K562 (cell line): Measurements from ENCODE around the gene APOM. TPM values are rescaled to one million over a fixed set of nuclear protein-coding genes. Genes with fewer than 3 reads are reported as not detected.

Experiments used
- ARID2 ChIP-seq: fragments of 450-650 bp; IDR thresholded peaks from 2 replicates; pipeline ENCODE4 v1.6.1; 2017; ENCODE audit warnings: antibody characterized with exemption, mild to moderate bottlenecking
- ATF7 ChIP-seq: fragments of 450-650 bp; IDR thresholded peaks from 2 replicates; pipeline ENCODE4 v1.7.1; 2014; ENCODE audit warnings: mild to moderate bottlenecking, moderate library complexity
- BDP1 ChIP-seq: IDR thresholded peaks from 3 replicates; pipeline ENCODE4 v1.6.1; 2011; ENCODE audit not compliant: insufficient read length, insufficient read depth
- BHLHE40 ChIP-seq: IDR thresholded peaks from 2 replicates; pipeline ENCODE4 v1.6.1; 2011; ENCODE audit warnings: low read length, improper control_type of control experiment
- BRD9 ChIP-seq: fragments of 450-650 bp; IDR thresholded peaks from 2 replicates; pipeline ENCODE4 v1.6.1; 2018; ENCODE audit warnings: low read depth; ENCODE audit not compliant: partially characterized antibody
- CHD4 ChIP-seq: fragments of 200-600 bp; sonication (generic); IDR thresholded peaks from 3 replicates; pipeline ENCODE4 v1.6.1; 2012; ENCODE audit warnings: low read depth, mild to moderate bottlenecking, mixed read lengths, low read length, inconsistent platforms; ENCODE audit not compliant: insufficient read depth, insufficient replicate concordance, poor library complexity, severe bottlenecking
- EZH2 ChIP-seq: IDR thresholded peaks from 2 replicates; pipeline ENCODE4 v1.6.1; 2012; ENCODE audit warnings: low read depth, mild to moderate bottlenecking, inconsistent platforms, low read length, borderline replicate concordance
- FOXO4 ChIP-seq: fragments of 450-650 bp; formaldehyde crosslinking; IDR thresholded peaks from 2 replicates; pipeline ENCODE4 v1.4.0; 2020; ENCODE audit warnings: mild to moderate bottlenecking, moderate library complexity
- KAT8 ChIP-seq: fragments of 450-650 bp; IDR thresholded peaks from 2 replicates; pipeline ENCODE4 v1.6.1; 2016; ENCODE audit warnings: low read depth, mild to moderate bottlenecking
- MECOM ChIP-seq: fragments of 250-450 bp; sonication (Bioruptor Pico); IDR thresholded peaks from 2 replicates; pipeline ENCODE4 v1.8.0; 2022; ENCODE audit warnings: inconsistent platforms
- MYC ChIP-seq, 2 experiments: fragments of 250-450 bp in 1 of 2; sonication (Bioruptor Pico) in 1 of 2; IDR thresholded peaks; 2 replicates each; pipeline versions ENCODE4 v1.5.1 to v1.6.1; 2012 to 2021; ENCODE audit warnings: low read depth in 2 of 2, borderline replicate concordance in 1 of 2, improper control_type of control experiment in 1 of 2, low read length in 1 of 2, mild to moderate bottlenecking in 1 of 2, moderate library complexity in 1 of 2
- MYNN ChIP-seq, 2 experiments: sonication (generic); formaldehyde crosslinking in 1 of 2; IDR thresholded peaks; 2 replicates each; pipeline versions ENCODE4 v1.5.0 to v1.6.1; 2016 to 2020; ENCODE audit warnings: antibody characterized with exemption in 1 of 2, missing genetic modification reagents in 1 of 2
- NCOA1 ChIP-seq: fragments of 450-650 bp; IDR thresholded peaks from 2 replicates; pipeline ENCODE4 v1.6.1; 2016; ENCODE audit warnings: low read depth
- NKRF ChIP-seq: fragments of 450-650 bp; IDR thresholded peaks from 2 replicates; pipeline ENCODE4 v1.6.1; 2016; ENCODE audit warnings: borderline replicate concordance
- NRF1 ChIP-seq, 2 experiments: fragments of 450-650 bp; IDR thresholded peaks in 1 of 2; conservative IDR thresholded peaks in 1 of 2; 2 replicates each; pipeline ENCODE4 v1.6.1; 2014; ENCODE audit warnings: mild to moderate bottlenecking in 2 of 2
- SRSF9 ChIP-seq: fragments of 200-400 bp; formaldehyde crosslinking; IDR thresholded peaks from 2 replicates; pipeline ENCODE4 v1.6.1; 2017; ENCODE audit warnings: low read depth, low read length, borderline replicate concordance
- STAT5A ChIP-seq: IDR thresholded peaks from 2 replicates; pipeline ENCODE4 v1.6.1; 2012; ENCODE audit warnings: low read length, inconsistent platforms, borderline replicate concordance
- TBL1XR1 ChIP-seq, 2 experiments: IDR thresholded peaks; 2 replicates each; pipeline ENCODE4 v1.6.1; 2012; ENCODE audit warnings: improper control_type of control experiment in 2 of 2, low read length in 2 of 2, mild to moderate bottlenecking in 1 of 2
- TFAM ChIP-seq: fragments of 250-450 bp; sonication (Bioruptor Pico); conservative IDR thresholded peaks from 2 replicates; pipeline ENCODE4 v1.5.0; 2021; ENCODE audit warnings: mild to moderate bottlenecking, moderate library complexity
- WHSC1 ChIP-seq: IDR thresholded peaks from one replicate; pipeline ENCODE4 v1.6.1; 2012; ENCODE audit warnings: low read length, control low read depth, inconsistent platforms
- YBX1 ChIP-seq: fragments of 450-650 bp; IDR thresholded peaks from 2 replicates; pipeline ENCODE4 v1.7.1; 2016; ENCODE audit warnings: mild to moderate bottlenecking
- ZNF143 ChIP-seq: sonication (generic); formaldehyde crosslinking; IDR thresholded peaks from 2 replicates; pipeline ENCODE4 v1.9.0; 2022; ENCODE audit warnings: mild to moderate bottlenecking, missing genetic modification reagents
- ZNF174 ChIP-seq: fragments of 250-450 bp; sonication (Bioruptor Pico); IDR thresholded peaks from 2 replicates; pipeline ENCODE4 v1.4.0; 2020; ENCODE audit warnings: mild to moderate bottlenecking
- ZNF551 ChIP-seq: fragments of 250-450 bp; sonication (Bioruptor Pico); IDR thresholded peaks from 2 replicates; pipeline ENCODE4 v1.5.0; 2021; ENCODE audit warnings: mild to moderate bottlenecking, moderate library complexity
- ZNF57 ChIP-seq: fragments of 450-650 bp; formaldehyde crosslinking; IDR thresholded peaks from 2 replicates; pipeline ENCODE4 v1.4.0; 2020; ENCODE audit warnings: mild to moderate bottlenecking, moderate library complexity
- ZNF589 ChIP-seq: fragments of 200-800 bp; sonication (Bioruptor generic); IDR thresholded peaks from 2 replicates; pipeline ENCODE4 v1.6.1; 2016; ENCODE audit warnings: low read depth, missing genetic modification characterization, missing compliant biosample characterization
- ZNF780A ChIP-seq: fragments of 250-450 bp; sonication (Bioruptor Pico); IDR thresholded peaks from 2 replicates; pipeline ENCODE4 v1.5.0; 2021; ENCODE audit warnings: mild to moderate bottlenecking
- ZNF830 ChIP-seq: fragments of 250-450 bp; sonication (Bioruptor Pico); IDR thresholded peaks from 2 replicates; pipeline ENCODE4 v1.5.0; 2021; ENCODE audit warnings: mild to moderate bottlenecking
- polyA plus RNA-seq, 8 experiments: library from polyadenylated mRNA; depleted of rRNA in 4 of 8; stranded (reverse) in 5 of 8; unstranded in 3 of 8; fragments of >200 nt; fragmentation: Nextera tagmentation in 2 of 8; fragmentation: Illumina TruSeq in 1 of 8; extraction: Ambion mirVana in 2 of 8; extraction: Trizol in 1 of 8; gene quantifications; 2 replicates each; pipeline versions ENCODE4 v1.2.1 to v1.2.3, GENCODE V29; 2011 to 2014; ENCODE audit warnings: inconsistent platforms in 1 of 8, missing spikeins in 1 of 8
- total RNA-seq, 7 experiments: library from RNA; depleted of rRNA in 6 of 7; stranded (reverse); fragments of >200 nt in 6 of 7; fragmentation: Illumina TruSeq in 2 of 7; extraction: Trizol in 2 of 7; gene quantifications; 2 replicates each; pipeline versions ENCODE4 v1.2.1 to v1.2.3, GENCODE V29; 2011 to 2021; ENCODE audit warnings: low replicate concordance in 1 of 7

APOM gene
- total and polyA plus RNA-seq, 9 of the 15 experiments (the other 6 are each of a cell fraction or from before 2014, with no cell fraction given): 5.7 to 24.3 (median 10.4) TPM

- TF ChIP-seq EZH2 (no peak), YBX1 (no peak), CHD4 (no peak), ATF7 (no peak), BRD9 (peak; percentile 19), ZNF143 (no peak), STAT5A (no peak), MECOM (CRISPR knock-in tag) (no peak), BHLHE40 (no peak), ZNF57 (CRISPR knock-in tag) (no peak), NRF1 (conservative IDR thresholded peaks at IDR 0.05 in 1 of 2, IDR thresholded peaks at IDR 0.05 in 1 of 2) (no peak), ZNF830 (CRISPR knock-in tag) (0 out of 2 replicates have a peak, but pooled peaks have one; percentile 58), NKRF (no peak; the same call in 1 of the 2 replicates), MYNN (IDR thresholded peaks at IDR 0.05) (no peak), MYNN (CRISPR knock-in tag; IDR thresholded peaks at IDR 0.05) (no peak), WHSC1 (no peak), BDP1 (no peak), MYC (IDR thresholded peaks at IDR 0.05; ENCODE audit: low read depth, low read length) (no peak), MYC (CRISPR knock-in tag; IDR thresholded peaks at IDR 0.05; ENCODE audit: borderline replicate concordance, low read depth) (peak; percentile 83; the same call in 1 of the 2 replicates), KAT8 (no peak), NCOA1 (peak; percentile 55; the same call in 1 of the 2 replicates), FOXO4 (0 out of 2 replicates have a peak, but pooled peaks have one; percentile 54), SRSF9 (no peak), ARID2 (peak; percentile 77; the same call in 1 of the 2 replicates), ZNF780A (CRISPR knock-in tag) (no peak), ZNF174 (CRISPR knock-in tag) (no peak), TBL1XR1 (IDR thresholded peaks at IDR 0.05; ENCODE audit: low read length in 2 of 2) (0 out of 4 replicates have a peak, but pooled peaks of 1 of the 2 experiments have one; percentile 7), ZNF551 (CRISPR knock-in tag) (no peak), ZNF589 (CRISPR knock-in tag) (no peak), TFAM (CRISPR knock-in tag) (no peak)
Measured at GRCh38 chr6:31666337-31666965, 10.8 kb downstream of the APOM start (continued).
